ENCODE data around the gene PRR5L.

GRCh38 chr11:36409152-36409816 is 113.2 kb downstream of the PRR5L start:
- TF ChIP-seq POLR2AphosphoS5 (IDR thresholded peaks at IDR 0.05; ENCODE audit: low read depth, low read length) = no peak
- no peak for TF ChIP-seq POLR2A (IDR thresholded peaks at IDR 0.05; ENCODE audit: low read depth, low read length)
- TF ChIP-seq TAF1 (IDR thresholded peaks at IDR 0.05; ENCODE audit: borderline replicate concordance, low read depth, low read length) = no peak
